Daoy (cell line): ENCODE measurements around the gene LRRTM2. TPM values are rescaled to one million over a fixed set of nuclear protein-coding genes. Genes with fewer than 3 reads are reported as not detected.
"Not testable (repeated sequence)": the region's sequence is repeated elsewhere in the genome, so short reads cannot be mapped to it uniquely, and the experiment has no call there.

ENCODE experiments used
- DNase-seq: peaks from one replicate; pipeline ENCODE4 v3.0.0-alpha.2; 2015; ENCODE audit warnings: low read depth
- total RNA-seq: library from RNA; depleted of rRNA; stranded (reverse); fragments of >200 nt; shearing (Covaris generic); gene quantifications from 2 replicates; pipeline ENCODE4 v1.2.3, GENCODE V29; 2014; rRNA removed

The LRRTM2 gene
- total RNA-seq: 0.51 and 2.2 TPM in 2 replicates

GRCh38 chr5:138874771-138875551 lies at the start of gene LRRTM2:
Gene LRRTM2 (minus strand): TSS chr5:138875335. CDS start chr5:138874911, 424 bp downstream.
- peak; percentile 85 for DNase-seq

GRCh38 chr5:138922494-138922893 lies 47.4 kb upstream of the LRRTM2 start:
- no peak for DNase-seq

GRCh38 chr5:138921362-138921761 lies 46.2 kb upstream of the LRRTM2 start:
- not testable (repeated sequence) for DNase-seq

GRCh38 chr5:138920181-138920580 lies 45.0 kb upstream of the LRRTM2 start:
- no peak for DNase-seq

GRCh38 chr5:138918686-138919085 lies 43.6 kb upstream of the LRRTM2 start:
- no peak for DNase-seq

GRCh38 chr5:138914338-138914737 lies 39.2 kb upstream of the LRRTM2 start:
- no peak for DNase-seq

- DNase-seq: no peak
Observed at GRCh38 chr5:138913773-138914172, 38.6 kb upstream of the LRRTM2 start.

- DNase-seq: no peak
Observed at GRCh38 chr5:138912093-138912492, 37.0 kb upstream of the LRRTM2 start.

- DNase-seq: no peak
Observed at GRCh38 chr5:138911441-138911840, 36.3 kb upstream of the LRRTM2 start.

- no peak for DNase-seq
Observed at GRCh38 chr5:138910546-138911185, 35.5 kb upstream of the LRRTM2 start.

- DNase-seq: no peak
Observed at GRCh38 chr5:138909734-138910133, 34.6 kb upstream of the LRRTM2 start.

- peak; percentile 28 for DNase-seq
Observed at GRCh38 chr5:138905541-138905940, 30.4 kb upstream of the LRRTM2 start.

GRCh38 chr5:138903130-138903775 lies 28.1 kb upstream of the LRRTM2 start:
- DNase-seq: peak; percentile 26

GRCh38 chr5:138901716-138902115 lies 26.6 kb upstream of the LRRTM2 start:
- no peak for DNase-seq

- peak; percentile 81 for DNase-seq
Observed at GRCh38 chr5:138900281-138900965, 25.3 kb upstream of the LRRTM2 start.

GRCh38 chr5:138898742-138899141 lies 23.6 kb upstream of the LRRTM2 start:
- DNase-seq: no peak

GRCh38 chr5:138898299-138898698 lies 23.2 kb upstream of the LRRTM2 start:
- DNase-seq: no peak

- DNase-seq: no peak
Observed at GRCh38 chr5:138895918-138896317, 20.8 kb upstream of the LRRTM2 start.

GRCh38 chr5:138890644-138891043 lies 15.5 kb upstream of the LRRTM2 start:
- DNase-seq: no peak

GRCh38 chr5:138889994-138890393 lies 14.9 kb upstream of the LRRTM2 start:
- no peak for DNase-seq

- no peak for DNase-seq
Observed at GRCh38 chr5:138884554-138884953, 9.4 kb upstream of the LRRTM2 start.

GRCh38 chr5:138884094-138884493 lies 9.0 kb upstream of the LRRTM2 start:
- no peak for DNase-seq
